Osteocyte (in vitro differentiated cells): Measurements from ENCODE around the gene GRM7. TPM values are rescaled to one million over a fixed set of nuclear protein-coding genes. Genes with fewer than 3 reads are reported as not detected.

ENCODE experiments used
- DNase-seq: peaks from one replicate; pipeline ENCODE4 v3.0.0; 2021; ENCODE audit warnings: mixed read lengths; ENCODE audit not compliant: unreplicated experiment; ENCODE audit errors: extremely low spot score
- H3K27ac Mint-ChIP-seq: one replicate; pipeline ENCODE4 v1.8.0; 2021; ENCODE audit warnings: mild to moderate bottlenecking, mixed read lengths; ENCODE audit not compliant: unreplicated experiment
- H3K27me3 Mint-ChIP-seq: one replicate; pipeline ENCODE4 v1.8.0; 2021; ENCODE audit warnings: mixed read lengths; ENCODE audit not compliant: unreplicated experiment
- H3K36me3 Mint-ChIP-seq: one replicate; pipeline ENCODE4 v1.8.0; 2021; ENCODE audit warnings: mixed read lengths; ENCODE audit not compliant: unreplicated experiment
- H3K4me1 Mint-ChIP-seq: one replicate; pipeline ENCODE4 v1.8.0; 2021; ENCODE audit warnings: mixed read lengths; ENCODE audit not compliant: unreplicated experiment
- H3K4me3 Mint-ChIP-seq: one replicate; pipeline ENCODE4 v1.8.0; 2021; ENCODE audit warnings: mild to moderate bottlenecking, moderate library complexity, mixed read lengths; ENCODE audit not compliant: unreplicated experiment
- H3K9me3 Mint-ChIP-seq: one replicate; pipeline ENCODE4 v1.8.0; 2021; ENCODE audit warnings: mixed read lengths; ENCODE audit not compliant: unreplicated experiment
- total RNA-seq: library from RNA; stranded (reverse); gene quantifications from 2 replicates; pipeline ENCODE4 v1.2.1, GENCODE V29; 2021
- TF ChIP-seq, protein P1 (sequence below): fragments of 200-600 bp; sonication (generic); IDR thresholded peaks from 2 replicates; pipeline ENCODE4 v1.5.0; 2021; ENCODE audit warnings: antibody characterized with exemption, mild to moderate bottlenecking, moderate library complexity

GRM7 gene
- total RNA-seq, 1 donor from 2014 or later: not detected

DNA sequence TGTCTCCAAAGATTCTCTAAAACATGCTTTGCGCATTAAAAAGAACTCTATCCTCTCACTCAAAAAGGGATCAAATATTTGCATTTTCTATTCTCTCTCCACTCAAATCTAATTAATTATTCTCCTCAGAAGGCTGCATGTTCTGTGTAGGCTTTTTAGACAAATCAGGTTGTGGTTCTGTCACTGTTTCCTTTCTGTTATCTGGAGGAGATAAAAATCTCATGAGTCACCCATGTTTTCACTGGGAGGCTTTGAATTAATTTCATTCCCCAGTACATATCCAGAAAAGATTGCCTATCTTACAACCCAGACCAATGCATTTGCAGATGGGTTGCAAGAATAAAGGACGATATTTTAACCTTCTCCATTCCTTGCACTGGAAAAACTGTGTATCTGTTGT, 446.5 kb downstream of the GRM7 start:
- H3K4me1 Mint-ChIP-seq: no peaks in the 10 kb centered on the region

DNA sequence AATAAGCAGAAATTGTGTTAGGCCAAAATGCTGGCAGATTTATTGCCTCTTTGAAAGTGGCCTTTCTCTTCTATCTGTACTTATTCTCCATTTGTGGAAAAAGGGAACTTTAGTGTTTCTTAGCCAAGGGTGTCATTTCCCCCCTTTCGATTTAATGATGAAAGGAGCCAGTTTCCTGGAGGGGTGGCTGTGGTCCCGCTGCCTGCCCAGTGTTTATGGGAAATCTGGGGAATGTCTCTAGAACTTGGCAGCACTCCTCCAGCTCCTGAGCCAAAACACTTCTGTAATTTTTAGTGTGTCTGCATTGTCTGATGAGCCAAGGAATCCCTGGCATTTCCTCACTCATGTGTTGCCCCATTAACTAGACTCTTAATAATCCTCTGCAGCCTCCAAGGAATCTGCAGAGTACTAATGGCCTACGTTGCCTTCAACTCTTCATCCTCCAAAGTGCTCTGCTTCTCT, 448.8 kb downstream of the GRM7 start:
- Mint-ChIP-seq H3K27me3 (no peaks in the 10 kb centered on the region), H3K4me1 (no peaks in the 10 kb centered on the region), H3K27ac (no peak overlapping the region), H3K9me3 (peaks cover 26% of the 10 kb centered on the region), H3K4me3 (no peak overlapping the region), H3K36me3 (no peaks in the 10 kb centered on the region)
- TF ChIP-seq, protein P1, sequence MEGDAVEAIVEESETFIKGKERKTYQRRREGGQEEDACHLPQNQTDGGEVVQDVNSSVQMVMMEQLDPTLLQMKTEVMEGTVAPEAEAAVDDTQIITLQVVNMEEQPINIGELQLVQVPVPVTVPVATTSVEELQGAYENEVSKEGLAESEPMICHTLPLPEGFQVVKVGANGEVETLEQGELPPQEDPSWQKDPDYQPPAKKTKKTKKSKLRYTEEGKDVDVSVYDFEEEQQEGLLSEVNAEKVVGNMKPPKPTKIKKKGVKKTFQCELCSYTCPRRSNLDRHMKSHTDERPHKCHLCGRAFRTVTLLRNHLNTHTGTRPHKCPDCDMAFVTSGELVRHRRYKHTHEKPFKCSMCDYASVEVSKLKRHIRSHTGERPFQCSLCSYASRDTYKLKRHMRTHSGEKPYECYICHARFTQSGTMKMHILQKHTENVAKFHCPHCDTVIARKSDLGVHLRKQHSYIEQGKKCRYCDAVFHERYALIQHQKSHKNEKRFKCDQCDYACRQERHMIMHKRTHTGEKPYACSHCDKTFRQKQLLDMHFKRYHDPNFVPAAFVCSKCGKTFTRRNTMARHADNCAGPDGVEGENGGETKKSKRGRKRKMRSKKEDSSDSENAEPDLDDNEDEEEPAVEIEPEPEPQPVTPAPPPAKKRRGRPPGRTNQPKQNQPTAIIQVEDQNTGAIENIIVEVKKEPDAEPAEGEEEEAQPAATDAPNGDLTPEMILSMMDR: no peak
- no peak for DNase-seq

More for the DNA sequence above, 446.5 kb downstream of the GRM7 start:
- Mint-ChIP-seq H3K27me3 (no peaks in the 10 kb centered on the region), H3K4me3 (no peak overlapping the region), H3K36me3 (no peaks in the 10 kb centered on the region), H3K9me3 (peaks cover 33% of the 10 kb centered on the region), H3K27ac (no peak overlapping the region)
- TF ChIP-seq, protein P1: no peak
- no peak for DNase-seq

DNA sequence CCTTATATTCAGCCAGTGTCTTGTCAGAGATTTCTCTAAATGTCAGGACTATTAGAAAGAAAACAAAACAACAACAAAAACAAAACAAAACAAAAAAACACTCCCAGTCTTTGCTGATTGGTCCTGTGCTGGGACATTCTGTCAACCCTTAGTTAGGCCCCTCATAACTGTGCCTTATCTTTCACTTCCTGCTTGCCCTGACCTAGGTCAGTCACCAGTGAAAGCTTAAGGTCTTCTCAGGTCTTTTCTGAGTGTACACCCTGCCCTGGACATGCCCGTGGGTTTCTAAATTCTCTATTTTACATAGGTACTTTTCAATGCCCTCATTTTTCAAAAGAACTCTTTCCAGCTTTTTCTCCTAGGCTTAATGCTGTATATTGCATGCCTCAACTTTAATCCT, 454.1 kb downstream of the GRM7 start:
- no peaks in the 10 kb centered on the region for H3K36me3 Mint-ChIP-seq
- no peak overlapping the region for H3K27ac Mint-ChIP-seq
- TF ChIP-seq, protein P1: no peak
- H3K27me3 Mint-ChIP-seq: no peaks in the 10 kb centered on the region
- DNase-seq: no peak
- H3K9me3 Mint-ChIP-seq: peaks cover 24% of the 10 kb centered on the region
- no peaks in the 10 kb centered on the region for H3K4me1 Mint-ChIP-seq
- H3K4me3 Mint-ChIP-seq: no peak overlapping the region

DNA sequence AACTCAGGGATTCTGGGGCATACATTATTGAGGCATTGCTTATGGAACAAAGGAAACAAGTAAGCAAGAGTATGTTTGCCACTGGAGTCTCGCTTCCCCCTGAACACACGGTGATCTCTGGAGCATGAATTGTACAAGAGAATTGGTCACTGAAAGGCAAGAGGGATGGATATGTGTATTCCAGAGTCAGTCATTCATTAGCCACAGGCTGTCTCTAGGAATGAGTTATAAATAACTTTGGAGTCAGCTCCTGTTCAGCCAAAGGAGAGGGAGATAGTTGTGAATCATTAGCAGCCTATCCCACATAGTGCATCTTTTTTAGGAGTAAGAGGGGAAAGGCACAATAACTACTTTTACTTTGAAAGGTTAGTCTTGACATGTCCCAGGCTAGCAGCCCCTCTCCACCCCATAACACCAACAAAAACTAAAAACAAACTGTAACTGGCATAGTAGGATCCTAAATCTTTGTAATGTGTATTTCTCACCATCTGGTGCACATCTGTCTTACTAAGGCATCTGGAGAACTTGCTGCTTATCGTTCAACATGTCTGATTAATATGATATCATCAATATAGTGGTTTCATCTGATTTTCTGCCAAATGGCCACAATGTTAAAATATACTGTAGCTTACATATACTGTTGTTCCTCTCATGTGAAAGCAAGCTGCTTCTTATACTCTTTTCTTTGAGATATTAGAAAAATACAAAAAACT, 462.2 kb downstream of the GRM7 start:
- no peaks in the 10 kb centered on the region for H3K27me3 Mint-ChIP-seq
- TF ChIP-seq, protein P1: no peak
- H3K27ac Mint-ChIP-seq: no peak overlapping the region
- no peak overlapping the region for H3K4me3 Mint-ChIP-seq
- no peaks in the 10 kb centered on the region for H3K4me1 Mint-ChIP-seq
- peaks cover 14% of the 10 kb centered on the region for H3K9me3 Mint-ChIP-seq
- no peak for DNase-seq
- no peaks in the 10 kb centered on the region for H3K36me3 Mint-ChIP-seq

DNA sequence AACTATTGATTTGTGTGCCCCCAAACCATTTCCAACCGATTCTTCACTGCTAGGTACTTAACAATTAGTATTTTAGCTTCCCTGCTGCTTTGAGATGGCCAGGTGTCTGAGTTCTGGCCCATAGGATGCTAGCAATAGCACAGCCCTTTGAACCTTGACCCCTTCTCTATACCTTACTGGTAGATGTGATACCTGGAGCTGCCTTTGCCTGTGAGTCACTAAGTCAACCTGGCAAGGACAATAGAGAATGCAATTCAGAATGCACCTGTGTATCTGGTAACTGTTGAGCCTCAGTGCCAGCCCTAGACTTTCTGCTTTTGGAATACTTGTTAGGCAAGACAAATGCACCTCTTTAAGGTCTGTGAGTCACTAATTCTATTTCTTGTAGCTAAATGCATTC, 467.4 kb downstream of the GRM7 start:
- H3K27ac Mint-ChIP-seq: no peak overlapping the region
- H3K27me3 Mint-ChIP-seq: no peaks in the 10 kb centered on the region
- H3K4me1 Mint-ChIP-seq: no peaks in the 10 kb centered on the region
- H3K4me3 Mint-ChIP-seq: no peak overlapping the region
- TF ChIP-seq, protein P1: no peak
- no peak for DNase-seq
- H3K36me3 Mint-ChIP-seq: no peaks in the 10 kb centered on the region
- H3K9me3 Mint-ChIP-seq: peaks cover 18% of the 10 kb centered on the region
